OCI-M2 (cell line): ENCODE results near the gene LAD1.

Source experiments
- DNase-seq: peaks from one replicate; lab custom pipeline; 2025; ENCODE audit not compliant: unreplicated experiment; lab: John Stamatoyannopoulos, UW

Gene LAD1, protein sequence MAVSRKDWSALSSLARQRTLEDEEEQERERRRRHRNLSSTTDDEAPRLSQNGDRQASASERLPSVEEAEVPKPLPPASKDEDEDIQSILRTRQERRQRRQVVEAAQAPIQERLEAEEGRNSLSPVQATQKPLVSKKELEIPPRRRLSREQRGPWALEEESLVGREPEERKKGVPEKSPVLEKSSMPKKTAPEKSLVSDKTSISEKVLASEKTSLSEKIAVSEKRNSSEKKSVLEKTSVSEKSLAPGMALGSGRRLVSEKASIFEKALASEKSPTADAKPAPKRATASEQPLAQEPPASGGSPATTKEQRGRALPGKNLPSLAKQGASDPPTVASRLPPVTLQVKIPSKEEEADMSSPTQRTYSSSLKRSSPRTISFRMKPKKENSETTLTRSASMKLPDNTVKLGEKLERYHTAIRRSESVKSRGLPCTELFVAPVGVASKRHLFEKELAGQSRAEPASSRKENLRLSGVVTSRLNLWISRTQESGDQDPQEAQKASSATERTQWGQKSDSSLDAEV

GRCh38 chr1:201399018-201399351 lies at the start of gene LAD1:
LAD1 (minus strand) TSS chr1:201399324; CDS start chr1:201399306, 18 bp downstream.
- no peak for DNase-seq

DNA sequence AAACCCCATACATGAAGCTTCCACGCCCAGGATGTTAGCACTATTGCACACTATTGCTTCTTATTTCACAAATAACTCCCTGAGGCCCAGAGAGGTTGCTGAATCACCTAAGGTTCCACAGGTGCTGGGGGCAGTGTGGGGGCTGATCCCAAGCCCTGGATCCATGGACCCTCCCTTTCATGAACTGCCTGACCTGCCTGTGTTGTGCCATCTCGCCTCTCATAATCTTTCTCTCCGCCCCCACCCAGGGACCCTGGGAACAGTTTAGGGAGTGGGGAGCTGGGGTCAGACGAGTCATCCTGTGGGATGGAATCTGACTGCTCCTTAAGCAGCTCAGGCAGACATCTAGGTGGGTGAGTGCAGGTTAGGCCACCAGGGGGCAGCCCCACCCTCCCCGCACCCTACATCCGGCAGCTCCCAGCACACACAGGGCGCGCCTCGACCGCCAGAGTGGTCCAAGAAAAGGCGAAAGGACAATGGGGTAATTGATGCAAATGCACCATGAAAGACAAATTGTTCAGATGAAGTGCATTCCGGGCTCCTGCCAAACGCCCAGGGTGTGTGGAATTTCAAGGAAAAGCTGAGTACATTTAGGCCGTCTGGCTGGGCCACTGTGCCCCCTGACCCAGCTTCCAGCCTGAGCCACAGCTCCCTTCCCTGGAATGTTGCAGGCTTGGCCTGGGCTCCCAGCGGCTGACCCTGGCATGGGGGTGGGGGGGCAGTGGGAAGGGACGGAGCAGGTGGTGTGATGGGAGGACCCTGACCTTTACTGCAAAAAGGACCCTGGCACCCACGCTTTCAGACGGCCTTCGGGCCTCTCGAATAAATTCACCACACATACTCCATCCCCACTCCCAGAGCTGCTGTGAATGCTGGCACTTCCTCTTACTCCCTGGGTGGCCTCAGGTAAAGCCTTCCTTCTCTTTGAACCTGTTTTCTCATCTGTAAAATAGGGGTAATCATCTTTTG lies 49.1 kb upstream of the LAD1 start:
- no peak for DNase-seq

- no peak for DNase-seq
These were observed 46.2 kb upstream of the LAD1 start for GRCh38 chr1:201445310-201445709.

DNA sequence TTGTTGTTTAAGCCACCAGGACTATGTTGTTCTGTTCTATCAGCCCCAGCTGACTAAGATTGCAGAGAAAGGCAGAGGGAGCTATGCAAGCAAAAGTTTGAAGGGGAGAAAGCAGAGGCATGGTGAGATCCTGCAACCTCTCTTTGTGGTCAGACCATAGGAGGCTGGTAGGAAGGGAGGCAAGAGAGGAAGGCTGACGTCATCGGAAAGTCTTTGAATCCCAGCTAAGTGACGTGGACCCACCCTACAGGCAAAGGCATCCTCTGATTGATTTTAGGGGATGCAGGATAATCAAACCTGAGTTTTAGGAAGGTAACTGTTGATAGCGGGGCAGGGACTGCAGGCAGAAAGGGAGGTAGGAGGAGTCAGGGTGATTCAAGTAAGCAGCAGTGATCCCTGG lies 45.7 kb upstream of the LAD1 start:
- DNase-seq = no peak

DNA sequence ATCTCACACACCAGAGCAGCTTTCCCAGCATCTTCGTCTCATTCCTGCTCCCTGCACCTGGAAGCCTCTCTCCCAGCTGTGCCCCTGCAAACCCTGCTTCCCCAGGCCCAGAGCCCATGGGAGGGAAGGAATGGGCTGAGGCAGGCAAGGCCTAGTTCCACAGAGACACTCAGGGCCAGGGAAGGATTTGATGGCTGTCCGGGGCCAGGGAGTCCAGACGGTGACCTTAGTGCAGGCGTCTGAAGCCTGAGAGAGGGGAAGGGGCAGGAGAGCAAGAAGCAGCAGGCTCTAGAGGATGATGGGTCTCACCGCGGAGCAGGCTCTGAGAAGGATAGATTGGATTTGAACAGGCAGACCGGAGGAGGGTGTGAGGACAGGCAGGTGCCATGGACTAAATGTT lies 44.6 kb upstream of the LAD1 start:
- no peak for DNase-seq

GRCh38 chr1:201436969-201437368 lies 37.8 kb upstream of the LAD1 start:
- DNase-seq = no peak

GRCh38 chr1:201436393-201436792 lies 37.3 kb upstream of the LAD1 start:
- no peak for DNase-seq

- no peak for DNase-seq
These were observed 35.1 kb upstream of the LAD1 start for GRCh38 chr1:201434266-201434665.

DNA sequence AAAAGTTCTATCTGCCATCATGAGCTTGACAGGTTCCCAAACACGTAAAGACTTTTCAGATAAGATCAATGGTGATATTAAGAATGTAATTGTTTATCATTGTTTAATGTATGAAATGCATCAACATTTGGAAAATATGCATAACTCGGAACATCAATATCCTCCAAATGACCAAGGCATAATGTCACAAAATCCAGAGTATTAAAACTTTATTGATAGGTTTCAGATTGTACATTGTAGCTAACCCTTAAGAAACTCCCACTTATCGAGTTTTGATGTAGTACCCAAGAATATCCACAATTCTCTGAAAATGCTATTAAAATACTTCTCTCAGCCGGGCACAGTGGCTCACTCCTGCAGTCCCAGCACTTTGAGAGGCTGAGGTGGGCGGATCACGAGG lies 34.5 kb upstream of the LAD1 start:
- DNase-seq = no peak

DNA sequence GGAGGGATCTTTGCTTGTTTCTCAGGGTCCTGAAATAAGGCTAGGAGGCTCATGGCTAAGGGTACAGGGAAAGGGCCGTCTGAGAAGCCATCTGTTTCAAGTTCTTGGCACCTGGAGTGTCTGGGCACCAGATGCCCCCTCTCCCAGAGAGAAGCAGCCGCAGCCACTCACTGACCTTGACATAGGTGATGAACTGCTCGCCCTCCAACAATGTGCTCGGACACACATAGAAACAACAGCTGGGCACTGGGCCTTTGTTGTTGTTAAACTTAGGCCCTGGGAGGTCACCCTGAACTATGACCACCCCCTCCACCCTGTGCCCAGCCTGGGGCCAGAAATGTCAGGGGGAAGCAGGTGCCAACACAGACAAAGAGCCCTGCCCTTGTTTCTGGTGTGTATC lies 31.7 kb upstream of the LAD1 start:
- no peak for DNase-seq

GRCh38 chr1:201429736-201430501 lies 30.8 kb upstream of the LAD1 start:
- no peak for DNase-seq

GRCh38 chr1:201427963-201428362 lies 28.8 kb upstream of the LAD1 start:
- DNase-seq = no peak

DNA sequence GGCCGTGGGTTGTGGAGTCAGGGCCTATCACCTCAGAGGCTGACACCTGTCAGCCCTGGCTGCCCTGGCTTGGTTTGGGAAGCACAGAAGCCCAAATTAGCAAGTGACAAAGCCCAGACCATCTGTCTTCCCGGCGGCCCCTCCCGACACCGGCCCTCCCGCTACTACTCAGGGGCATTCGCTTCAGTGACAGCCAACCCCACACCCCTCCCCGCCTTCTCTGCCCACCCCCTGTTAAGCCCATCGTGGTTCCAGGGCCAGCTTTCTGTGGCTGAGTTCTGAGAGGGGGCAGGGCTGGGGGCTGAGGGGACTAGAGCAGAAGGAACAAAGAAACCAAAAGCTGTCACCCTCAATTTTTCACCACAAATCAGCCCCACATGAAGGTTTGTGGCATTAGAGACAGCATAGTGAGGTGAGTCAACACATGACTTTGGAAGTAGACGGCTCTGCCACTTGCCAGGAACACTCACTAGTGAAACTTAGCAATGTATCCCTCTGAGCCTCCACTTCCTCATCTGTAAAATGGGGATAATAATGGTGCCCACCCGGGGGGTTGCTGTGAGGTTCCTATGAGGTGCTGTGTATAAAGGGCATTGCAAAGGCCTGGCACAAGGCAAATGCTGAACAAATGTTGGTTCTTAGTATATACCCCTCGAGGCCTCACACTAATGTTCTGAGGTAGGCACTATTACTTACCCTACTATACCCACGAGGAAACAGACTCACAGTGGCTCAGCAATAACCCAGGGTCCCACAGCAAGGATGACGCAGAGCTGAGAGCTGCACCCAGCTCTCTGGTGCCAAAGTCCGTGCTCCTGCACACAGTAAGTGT lies 27.6 kb upstream of the LAD1 start:
- DNase-seq = no peak

DNA sequence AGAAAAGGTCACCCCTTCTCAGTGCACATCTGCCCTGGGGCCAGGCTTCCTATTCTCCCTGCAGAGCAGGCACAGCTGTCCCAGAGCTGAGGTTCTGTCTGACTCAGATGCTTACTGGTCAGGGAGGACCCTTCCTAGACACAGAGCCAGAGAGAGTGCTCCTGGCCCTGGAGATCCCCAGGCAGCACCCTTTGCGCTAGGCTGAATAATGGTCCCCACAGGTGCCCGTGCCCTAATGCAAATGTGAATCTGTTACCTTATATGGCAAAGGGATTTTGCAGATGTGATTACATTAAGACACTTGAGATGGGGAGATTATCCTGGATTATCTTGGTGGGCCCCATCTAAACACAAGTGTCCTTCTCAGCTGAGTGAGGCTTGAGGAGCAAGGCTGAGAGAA lies 25.0 kb upstream of the LAD1 start:
- DNase-seq = no peak

GRCh38 chr1:201423655-201424054 lies 24.5 kb upstream of the LAD1 start:
- DNase-seq = no peak

- no peak for DNase-seq
These were observed 23.4 kb upstream of the LAD1 start for GRCh38 chr1:201422436-201423030.

DNA sequence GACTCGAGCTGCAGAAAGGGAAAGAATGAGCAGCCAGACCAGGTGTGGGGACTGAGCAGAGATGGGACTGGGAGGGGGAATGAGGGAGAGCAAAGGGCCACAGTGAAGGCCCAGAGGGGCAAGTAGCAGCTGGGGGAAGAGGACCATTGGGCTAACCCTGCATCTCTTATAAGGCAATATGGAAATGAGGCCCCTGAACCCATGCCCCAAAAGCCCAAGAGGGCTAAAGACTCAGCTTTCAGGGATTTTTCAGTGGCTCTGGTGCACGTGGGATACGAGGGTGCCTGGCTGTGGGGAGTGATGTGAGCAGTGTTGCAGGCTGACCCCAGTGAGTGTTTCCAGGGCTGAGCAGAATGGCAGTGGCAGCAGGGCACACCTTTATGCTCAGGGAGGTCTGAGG lies 22.9 kb upstream of the LAD1 start:
- no peak for DNase-seq

- DNase-seq = no peak
These were observed 21.9 kb upstream of the LAD1 start for GRCh38 chr1:201421041-201421440.

DNA sequence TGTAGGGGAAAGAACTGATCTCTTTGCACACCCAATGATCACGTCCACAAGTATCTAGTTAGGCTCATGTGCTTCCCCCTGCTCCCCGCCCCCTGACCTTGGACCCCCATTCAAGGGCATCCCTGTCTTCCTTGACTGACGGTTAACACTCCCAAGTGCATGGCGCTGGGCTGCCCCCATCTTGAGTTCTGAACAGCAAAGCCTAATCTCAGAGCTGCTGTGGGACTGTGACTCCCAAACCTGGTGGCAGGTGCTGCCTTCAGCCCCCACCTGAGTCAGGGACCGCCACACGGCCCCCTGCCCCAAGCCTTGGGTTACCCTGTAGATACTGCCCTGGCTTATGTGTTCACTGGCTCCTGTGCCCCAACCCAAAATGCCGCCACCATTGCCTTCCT lies 21.5 kb upstream of the LAD1 start:
- no peak for DNase-seq
